Activated CD8-positive, alpha-beta memory T cell treated with anti-CD3 and anti-CD28 coated beads for 36 hours (primary cell): ENCODE measurements around the gene OR2H2. TPM values are rescaled to one million over a fixed set of nuclear protein-coding genes. Genes with fewer than 3 reads are reported as not detected.

ENCODE experiments used
- CTCF ChIA-PET: fragments of 350-600 bp; sonication (Branson Sonifier 250); formaldehyde crosslinking; loops from one replicate; lab custom pipeline; 2021; ENCODE audit warnings: antibody characterized with exemption; lab: Charles Lee
- POLR2A ChIA-PET: fragments of 350-600 bp; sonication (Branson Sonifier 250); formaldehyde crosslinking; loops from one replicate; lab custom pipeline; 2021; ENCODE audit warnings: antibody characterized with exemption; lab: Charles Lee
- total RNA-seq, 2 experiments: library from RNA; stranded (reverse); gene quantifications; one replicate each; pipeline ENCODE4 v1.2.3, GENCODE V29; 2021

The OR2H2 gene
- total RNA-seq, 2 experiments from 2014 or later: not detected

DNA sequence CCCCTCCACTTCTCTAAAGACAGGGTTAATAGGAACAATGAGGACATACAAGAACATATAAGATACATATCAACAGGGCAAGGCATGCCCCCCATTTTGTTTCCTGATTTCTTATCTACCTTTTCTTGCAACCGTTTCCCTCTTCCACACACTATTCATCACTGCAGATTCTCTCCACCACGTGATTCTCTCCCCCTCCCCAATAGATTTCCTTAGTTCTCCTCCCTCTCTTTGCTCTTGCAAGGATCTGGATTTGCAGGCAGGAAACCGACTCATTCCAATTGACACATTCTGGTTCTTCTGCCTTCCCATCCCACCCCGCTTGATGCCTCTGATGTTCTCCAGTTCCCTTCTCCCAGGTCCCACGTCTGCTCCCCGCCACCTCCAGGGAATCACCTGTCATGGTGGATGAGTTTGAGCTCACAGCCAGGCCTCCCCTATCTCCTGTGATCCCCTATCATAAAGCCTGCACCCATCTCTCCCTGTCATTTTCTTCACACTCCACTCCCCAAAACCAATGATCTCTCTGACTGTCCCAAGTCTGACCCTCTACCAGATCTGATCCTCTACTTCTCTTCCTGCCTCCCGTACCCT is 40.5 kb downstream of the OR2H2 start:
- CTCF ChIA-PET: interaction anchor here (1.0 kb wide), 1 partner anchor 26 kb away, joined by 3 read pairs; no protein-coding TSS in a partner anchor
- POLR2A ChIA-PET: no interaction called here

- POLR2A ChIA-PET: interaction anchor here (0.6 kb wide), 1 partner anchor 905 kb away, joined by 5 read pairs; no protein-coding TSS in a partner anchor
Observed at GRCh38 chr6:29626948-29627754, 42.2 kb downstream of the OR2H2 start.

GRCh38 chr6:29627755-29628418 is 43.0 kb downstream of the OR2H2 start:
- CTCF ChIA-PET: interaction anchor here (0.7 to 3.0 kb wide), 5 partner anchors 14 to 26 kb away, joined by 3 to 15 read pairs (median 3); no protein-coding TSS in a partner anchor
- POLR2A ChIA-PET: interaction anchor here (0.6 kb wide), 1 partner anchor 905 kb away, joined by 5 read pairs; no protein-coding TSS in a partner anchor

More at GRCh38 chr6:29626948-29627754, 42.2 kb downstream of the OR2H2 start:
- CTCF ChIA-PET: interaction anchor here (0.7 to 2.2 kb wide), 3 partner anchors 13 to 27 kb away, joined by 3 to 4 read pairs (median 3); no protein-coding TSS in a partner anchor

GRCh38 chr6:29628419-29629281 is 43.7 kb downstream of the OR2H2 start:
- CTCF ChIA-PET: interaction anchor here (0.7 to 3.0 kb wide), 5 partner anchors 12 to 24 kb away, joined by 3 to 15 read pairs (median 3); no protein-coding TSS in a partner anchor
- POLR2A ChIA-PET: no interaction called here

GRCh38 chr6:29629571-29629970 is 44.6 kb downstream of the OR2H2 start:
- ChIA-PET POLR2A (no interaction called here), CTCF (interaction anchor here (1.2 to 3.0 kb wide), 2 partner anchors 12 to 23 kb away, joined by 3 to 15 read pairs; no protein-coding TSS in a partner anchor)

- CTCF ChIA-PET: interaction anchor here (3.0 kb wide), 1 partner anchor 22 kb away, joined by 15 read pairs; no protein-coding TSS in a partner anchor
Observed at GRCh38 chr6:29630315-29630714, 45.4 kb downstream of the OR2H2 start.

DNA sequence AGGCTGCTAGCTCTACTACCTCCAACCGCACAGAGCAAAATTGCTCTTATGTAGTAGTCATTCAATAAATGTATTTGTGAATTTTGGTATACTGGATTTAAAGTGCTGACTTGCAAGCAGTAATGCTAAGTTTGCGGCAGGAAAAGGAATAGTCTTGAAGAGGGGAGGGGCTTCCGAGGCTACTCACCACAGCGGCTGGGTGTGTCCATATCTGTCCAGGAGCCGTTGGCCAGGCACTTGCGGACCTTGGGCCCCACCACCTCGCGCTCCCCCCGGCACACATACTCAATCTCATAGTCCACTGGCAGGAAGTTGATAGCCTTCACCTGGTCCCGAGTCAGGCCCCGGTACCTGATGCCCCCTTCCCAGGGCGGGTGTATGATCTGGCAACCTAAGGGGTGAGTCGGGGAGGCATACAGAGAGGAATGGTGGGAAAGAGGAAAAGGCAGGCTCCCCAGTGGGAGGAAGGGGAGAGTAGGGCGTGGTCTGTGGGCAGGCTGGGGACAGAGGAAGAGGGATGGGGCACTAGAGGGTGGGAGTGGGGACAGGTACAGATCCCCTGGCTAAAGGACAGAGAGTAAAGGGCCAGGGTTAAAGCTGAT is 46.4 kb downstream of the OR2H2 start:
- POLR2A ChIA-PET: no interaction called here
- CTCF ChIA-PET: interaction anchor here (3.0 kb wide), 1 partner anchor 21 kb away, joined by 15 read pairs; no protein-coding TSS in a partner anchor

More at GRCh38 chr6:29630315-29630714, 45.4 kb downstream of the OR2H2 start:
- POLR2A ChIA-PET: no interaction called here

DNA sequence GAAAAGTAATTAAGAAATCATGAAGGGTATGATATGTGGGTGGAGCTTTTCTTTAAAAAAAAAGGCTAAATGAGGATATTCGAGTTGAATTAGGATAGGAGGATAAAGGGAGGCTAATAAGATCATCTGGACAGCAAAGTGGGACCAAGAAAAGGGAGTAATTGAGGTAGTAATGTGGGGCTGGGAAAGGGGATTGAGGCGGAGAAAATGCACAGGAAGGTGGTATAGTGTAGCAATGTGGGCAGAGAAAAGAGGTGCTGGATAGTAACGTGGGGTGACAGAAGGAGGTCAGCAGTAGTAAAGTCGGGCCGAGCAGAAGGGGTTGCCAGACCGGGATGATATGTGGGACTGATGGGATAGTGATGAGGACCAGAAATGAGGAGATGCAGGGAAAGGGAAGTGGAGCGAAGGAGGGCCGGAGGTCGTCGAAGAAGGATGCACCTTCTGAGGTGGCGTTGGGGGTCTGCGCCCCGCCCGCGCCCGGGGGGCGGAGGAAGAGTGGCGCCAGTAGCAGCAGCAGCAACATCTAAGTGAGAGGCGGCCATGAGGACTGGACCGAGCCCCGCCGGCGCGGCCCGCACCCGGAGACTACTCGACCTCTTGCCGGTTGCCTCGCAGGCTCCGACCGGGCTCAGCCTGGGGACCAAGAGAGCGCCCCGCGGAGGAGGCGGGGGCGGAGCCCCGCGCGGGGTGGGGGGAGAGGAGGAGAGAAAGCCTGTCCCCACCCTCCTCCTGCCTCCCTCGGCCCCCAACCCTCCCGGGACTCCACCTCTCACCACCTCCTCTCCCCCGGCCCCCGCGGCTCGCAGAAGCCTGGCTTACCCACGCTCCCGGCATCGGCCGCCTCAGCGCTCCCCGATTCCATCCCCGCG is 47.2 kb downstream of the OR2H2 start:
- POLR2A ChIA-PET: no interaction called here

DNA sequence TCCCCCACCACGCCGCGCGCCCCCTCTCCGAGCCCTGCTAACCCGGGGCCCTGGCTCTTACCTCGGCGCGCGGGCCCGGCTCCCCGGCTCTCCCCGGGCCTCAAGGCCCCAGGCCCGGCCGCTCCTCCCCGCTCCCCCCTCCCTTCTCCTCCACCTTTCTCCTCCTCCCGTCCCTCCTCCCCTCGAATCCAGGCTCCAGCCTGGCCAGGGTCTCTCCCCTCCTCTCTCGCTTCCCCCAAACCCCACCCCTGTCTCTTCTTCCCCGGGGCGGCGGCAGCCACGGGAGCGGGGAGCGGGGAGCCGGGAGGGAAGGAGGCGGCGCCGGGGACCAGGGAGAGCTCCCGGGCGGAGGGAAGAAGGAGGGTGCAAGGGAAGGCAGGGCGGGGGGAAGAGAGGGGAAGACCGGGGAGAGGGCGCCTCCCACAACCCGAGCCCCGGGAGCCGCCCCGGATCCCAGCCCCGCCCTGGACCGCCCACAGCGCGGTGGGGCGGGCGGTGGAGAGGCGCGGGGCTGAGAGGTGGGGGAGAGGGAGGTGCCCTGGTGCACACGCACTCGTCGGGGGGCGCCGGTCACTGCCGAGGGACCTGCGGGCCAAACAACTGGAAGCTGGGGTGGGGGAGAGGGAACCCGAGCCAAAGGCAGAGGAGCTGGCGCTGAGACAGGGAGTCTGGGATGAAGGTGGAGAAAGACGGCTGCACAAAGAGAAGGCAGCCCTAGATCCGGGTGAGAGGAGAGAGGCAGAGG is 48.0 kb downstream of the OR2H2 start, which contains the start of gene GABBR1:
TSS of gene GABBR1 (minus strand) at position 395 of the 745 bp plus-strand sequence. CDS start 798 bp downstream, outside the sequence.
- ChIA-PET POLR2A (no interaction called here), CTCF (interaction anchor here (2.0 kb wide), 1 partner anchor 18 kb away, joined by 7 read pairs; no protein-coding TSS in a partner anchor)

More for the DNA sequence above, 47.2 kb downstream of the OR2H2 start:
- CTCF ChIA-PET: interaction anchor here (0.5 to 2.0 kb wide), 2 partner anchors 18 to 793 kb away, joined by 3 to 7 read pairs; no protein-coding TSS in a partner anchor

- CTCF ChIA-PET: interaction anchor here (2.0 kb wide), 1 partner anchor 17 kb away, joined by 7 read pairs; no protein-coding TSS in a partner anchor
Observed at GRCh38 chr6:29633534-29633905, 48.6 kb downstream of the OR2H2 start.

GRCh38 chr6:29637247-29637646 is 52.3 kb downstream of the OR2H2 start:
- POLR2A ChIA-PET: no interaction called here

More at GRCh38 chr6:29633534-29633905, 48.6 kb downstream of the OR2H2 start:
- POLR2A ChIA-PET: no interaction called here

More at GRCh38 chr6:29637247-29637646, 52.3 kb downstream of the OR2H2 start:
- CTCF ChIA-PET: interaction anchor here (0.8 kb wide), 1 partner anchor 16 kb away, joined by 3 read pairs; no protein-coding TSS in a partner anchor

Other genes starting within 250 kb of the OR2H2 start
- gene OR5V1, start 216.3 kb upstream of the OR2H2 start, total RNA-seq: not detected
- gene OR12D3, start 209.8 kb upstream of the OR2H2 start, total RNA-seq: not detected
- gene OR12D2, start 189.5 kb upstream of the OR2H2 start, total RNA-seq: not detected
- not detected for gene OR12D1, start 170.2 kb upstream of the OR2H2 start, total RNA-seq
- gene OR10C1, start 145.8 kb upstream of the OR2H2 start, total RNA-seq: not detected
- not detected for gene OR11A1, start 128.1 kb upstream of the OR2H2 start, total RNA-seq
- gene OR2H1, start 128.0 kb upstream of the OR2H2 start, total RNA-seq: not detected
- gene MAS1L, start 97.2 kb upstream of the OR2H2 start, total RNA-seq: not detected
- 1 to 10 TPM in 1 of 2 experiments, under 1 TPM in 1; 0.84 to 1.8 TPM for gene UBD, start 25.4 kb upstream of the OR2H2 start, total RNA-seq
- gene GABBR1, start 48.1 kb downstream of the OR2H2 start, total RNA-seq: 10 to 100 TPM in 1 of 2 experiments, 1 to 10 TPM in 1; 9.6 to 11.3 TPM
- not detected for gene MOG, start 72.0 kb downstream of the OR2H2 start, total RNA-seq
- 10 to 100 TPM; 10.8 to 10.9 TPM for gene ZFP57, start 96.0 kb downstream of the OR2H2 start, total RNA-seq
- 100 to 1,000 TPM; 135 to 136 TPM for gene HLA-F, start 138.3 kb downstream of the OR2H2 start, total RNA-seq
- gene HLA-G, start 242.7 kb downstream of the OR2H2 start, total RNA-seq: under 1 TPM; 0.32 to 0.59 TPM